ENCODE results near the gene OIT3.

GRCh38 chr10:72946963-72947362 is 53.4 kb downstream of the OIT3 start:
- TF ChIP-seq EP300 (IDR thresholded peaks at IDR 0.05; ENCODE audit: low read depth) (no peak), POLR2A (IDR thresholded peaks at IDR 0.05) (no peak), CTCF (IDR thresholded peaks at IDR 0.05) (no peak), POLR2AphosphoS5 (IDR thresholded peaks at IDR 0.05) (no peak)
